ENCODE data around the gene OBSCN.

Gene OBSCN

DNA sequence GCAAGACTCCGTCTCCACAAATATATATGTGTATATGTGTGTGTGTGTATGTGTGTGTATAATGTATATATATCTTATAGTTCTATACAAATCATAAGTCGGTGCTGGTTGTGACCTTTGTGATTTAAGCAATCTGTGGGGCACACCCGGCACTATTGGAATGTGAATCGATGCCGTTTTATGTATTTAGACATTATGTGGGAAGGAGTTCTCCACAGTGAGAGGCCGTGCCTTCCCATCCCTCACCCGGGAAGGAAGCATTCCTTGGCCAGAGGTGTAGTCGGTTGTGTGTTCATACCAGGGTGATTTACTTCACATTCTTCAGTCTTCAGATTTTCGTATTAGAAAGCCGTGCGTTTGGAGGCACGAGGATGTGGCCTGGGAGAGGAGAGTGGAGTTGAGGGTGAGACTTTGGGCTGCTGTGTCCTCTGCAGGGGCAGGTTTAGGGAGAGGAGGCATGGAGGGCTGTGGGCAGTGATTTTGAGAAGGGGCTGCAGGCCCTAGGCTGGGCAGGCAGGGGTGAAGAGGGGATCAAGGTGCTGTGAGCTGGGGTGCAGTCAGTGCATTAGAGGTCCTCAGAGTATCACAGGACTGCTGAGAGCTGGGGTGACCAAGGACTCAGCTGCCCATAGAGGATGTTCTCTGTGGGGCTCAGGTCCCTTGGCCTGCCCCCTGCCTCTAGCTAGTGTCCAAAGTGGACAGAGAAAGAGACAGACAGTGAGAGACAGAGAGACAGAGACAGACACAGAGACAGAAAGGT, 141.0 kb downstream of the OBSCN start:
- no peak for DNase-seq

DNA sequence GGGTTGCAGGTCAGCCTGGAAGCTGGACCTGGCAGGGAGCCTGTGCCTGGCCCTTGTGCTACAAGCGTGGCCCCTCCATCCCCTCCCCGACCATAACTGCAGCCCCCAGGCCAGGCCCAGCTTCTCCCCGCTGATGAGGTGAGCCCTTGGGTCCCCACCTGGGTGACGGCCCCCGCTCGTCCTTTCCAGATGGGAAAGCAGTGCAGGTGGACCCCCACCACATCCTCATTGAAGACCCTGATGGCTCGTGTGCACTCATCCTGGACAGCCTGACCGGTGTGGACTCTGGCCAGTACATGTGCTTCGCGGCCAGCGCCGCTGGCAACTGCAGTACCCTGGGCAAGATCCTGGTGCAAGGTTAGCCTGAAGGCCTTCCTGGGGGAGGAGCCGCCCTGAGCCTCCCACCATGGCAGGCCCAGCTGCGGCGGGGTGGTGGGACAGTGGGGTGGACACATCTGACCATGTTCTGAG, 141.9 kb downstream of the OBSCN start:
- no peak for DNase-seq

DNA sequence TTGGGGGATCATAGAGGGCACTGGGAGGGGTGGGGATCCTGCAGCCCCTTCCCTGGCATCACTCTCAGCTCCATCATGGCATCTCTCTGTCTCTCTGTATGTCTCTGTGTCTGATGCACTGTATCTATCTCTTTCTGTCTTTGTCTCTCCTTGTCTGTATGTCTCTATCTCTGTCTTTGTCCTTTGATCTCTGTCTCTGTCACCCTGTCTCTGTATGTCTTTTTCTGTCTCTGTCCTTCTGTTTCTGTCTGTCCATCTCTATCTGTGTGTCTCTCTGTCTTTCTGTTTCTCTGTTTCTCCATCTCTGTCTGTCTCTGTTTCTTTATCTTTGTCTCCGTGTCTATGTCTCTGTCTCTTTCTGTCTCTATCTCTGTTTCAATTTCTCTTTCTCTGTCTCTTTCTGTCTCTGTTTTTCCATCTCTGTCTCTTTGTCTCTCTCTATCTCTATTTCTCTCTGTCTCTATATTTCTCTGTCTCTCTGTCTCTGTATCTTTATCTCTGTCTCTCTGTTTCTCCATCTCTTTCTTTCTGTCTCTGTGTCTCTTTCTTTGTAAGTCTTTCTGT, 142.4 kb downstream of the OBSCN start:
- DNase-seq: no peak

DNA sequence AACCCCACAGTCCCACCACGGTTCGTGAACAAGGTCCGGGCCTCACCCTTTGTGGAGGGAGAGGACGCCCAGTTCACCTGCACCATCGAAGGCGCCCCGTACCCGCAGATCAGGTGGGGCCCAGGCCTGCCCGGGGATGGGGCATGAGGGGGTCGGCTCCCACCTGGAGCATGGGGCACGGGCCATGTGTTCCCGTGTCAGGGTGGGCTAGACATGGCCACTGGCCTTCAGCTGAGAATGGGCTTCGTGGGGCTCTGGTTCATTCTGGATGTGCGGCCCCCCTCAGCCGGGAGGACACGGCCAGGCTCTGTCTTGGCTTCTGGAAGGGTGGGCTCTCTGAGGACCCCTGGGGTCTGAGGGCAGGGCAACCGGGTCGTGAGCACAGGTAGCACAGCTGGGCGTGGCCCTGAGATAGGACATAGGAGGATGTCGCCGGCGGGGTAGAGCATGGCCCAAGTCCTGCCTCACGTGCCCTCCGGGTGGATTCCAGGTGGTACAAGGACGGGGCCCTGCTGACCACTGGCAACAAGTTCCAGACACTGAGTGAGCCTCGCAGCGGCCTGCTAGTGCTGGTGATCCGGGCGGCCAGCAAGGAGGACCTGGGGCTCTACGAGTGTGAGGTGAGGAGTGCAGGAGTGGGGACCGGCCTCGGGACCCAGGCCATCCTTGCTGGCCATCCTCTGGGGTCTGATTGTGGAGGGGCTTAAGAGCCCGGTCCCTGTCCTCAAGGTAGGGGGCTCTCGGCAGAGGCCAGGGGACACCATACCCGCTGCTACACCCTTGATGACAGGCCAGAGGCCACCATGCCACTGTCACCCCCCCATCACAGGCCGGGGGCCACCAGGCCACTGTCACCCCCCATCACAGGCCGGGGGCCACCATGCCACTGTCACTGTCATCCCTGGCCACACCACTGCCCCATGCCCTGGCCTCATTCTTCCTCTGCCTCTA, 143.3 kb downstream of the OBSCN start:
- DNase-seq: no peak

DNA sequence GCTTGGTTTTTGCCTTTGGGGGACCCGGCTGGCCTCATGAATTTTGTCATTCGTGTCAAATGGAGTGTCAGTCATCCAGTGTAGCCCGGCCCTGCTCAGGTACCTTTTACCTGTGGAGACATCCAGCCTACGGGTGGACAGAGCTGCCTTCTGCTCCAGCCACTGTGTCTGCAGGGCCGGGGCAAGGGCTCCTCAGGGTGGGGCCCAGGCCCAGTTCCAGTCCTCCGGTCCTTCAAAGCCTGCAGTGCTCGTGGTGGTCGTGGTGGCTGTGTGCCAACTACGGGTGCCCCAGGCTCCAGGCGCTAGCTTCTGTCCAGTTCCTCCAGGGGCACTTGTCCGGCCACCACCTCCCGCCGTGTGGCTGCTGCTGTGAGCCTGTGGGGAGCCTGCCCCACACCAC, 144.0 kb downstream of the OBSCN start:
- no peak for DNase-seq

DNA sequence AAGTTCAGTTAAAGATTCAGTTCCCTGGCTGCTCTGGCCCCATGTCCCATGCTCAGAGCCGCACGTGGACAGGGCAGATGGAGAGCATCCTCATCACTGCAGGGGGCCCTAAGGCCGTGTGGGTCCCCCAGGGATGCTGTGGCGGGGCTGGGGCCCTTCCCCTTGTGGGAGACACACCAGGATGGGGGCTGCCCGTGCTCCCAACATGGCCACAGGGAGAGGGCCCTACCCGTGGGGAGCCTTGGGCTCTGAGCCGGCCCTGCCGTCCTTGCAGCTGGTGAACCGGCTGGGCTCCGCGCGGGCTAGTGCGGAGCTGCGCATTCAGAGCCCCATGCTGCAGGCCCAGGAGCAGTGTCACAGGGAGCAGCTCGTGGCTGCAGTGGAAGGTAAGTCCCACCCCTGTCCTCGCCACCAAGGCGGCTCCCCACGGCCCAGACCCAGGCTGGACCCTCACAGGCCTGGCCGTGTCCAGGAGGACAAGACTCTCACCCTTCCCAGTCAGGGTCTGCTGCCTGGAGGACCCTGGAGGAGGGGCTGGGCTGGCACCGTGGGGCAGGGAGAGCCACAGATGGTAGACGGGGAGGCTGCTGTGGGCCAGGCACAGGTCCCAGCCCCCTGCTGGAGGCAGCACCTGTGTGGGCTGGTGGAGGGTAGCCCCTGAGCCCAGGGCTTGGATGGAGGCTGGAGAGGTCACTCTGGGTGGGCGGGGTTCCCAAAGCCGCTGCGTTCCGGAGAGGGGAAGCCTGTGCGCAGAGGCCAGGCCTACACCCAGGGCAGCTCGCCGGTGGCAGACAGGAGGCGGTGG, 145.0 kb downstream of the OBSCN start:
- DNase-seq: no peak

DNA sequence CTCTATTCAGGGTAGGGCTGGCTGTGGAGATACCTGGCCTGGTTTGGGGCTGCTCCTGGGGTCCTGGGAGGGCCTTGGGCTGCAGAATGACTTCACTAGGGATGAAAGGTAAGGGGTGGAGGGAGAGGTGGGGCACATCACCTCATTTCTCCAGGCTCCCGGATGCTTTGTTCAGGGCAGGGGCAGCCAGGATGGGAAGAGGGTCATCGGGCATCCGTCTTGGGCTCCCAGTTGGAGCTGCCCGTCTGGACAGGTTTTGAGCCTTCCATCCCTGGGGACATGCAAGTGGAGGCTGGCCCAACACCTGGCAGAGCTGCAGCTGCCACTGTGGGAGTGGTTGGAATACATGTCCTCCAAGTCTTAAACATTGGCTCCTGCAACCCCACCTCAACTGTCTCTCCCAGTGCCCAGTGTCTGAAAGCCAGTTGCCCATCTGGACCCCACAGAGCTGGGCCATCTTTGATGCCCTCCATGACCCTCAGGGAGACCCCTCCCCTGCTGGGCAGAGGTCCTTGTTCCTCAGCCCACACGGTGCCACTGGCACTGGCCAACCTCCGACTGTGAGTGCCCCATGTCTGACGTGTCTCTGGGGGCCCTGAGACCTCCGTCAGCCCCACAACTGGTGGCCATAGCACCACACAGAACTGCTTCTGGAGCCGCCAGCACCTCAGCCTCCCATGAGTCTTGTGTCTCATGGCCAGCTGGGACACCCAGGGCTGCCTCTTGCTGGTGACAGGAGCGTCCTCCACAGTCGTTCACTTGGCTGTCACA, 145.9 kb downstream of the OBSCN start:
- no peak for DNase-seq

DNA sequence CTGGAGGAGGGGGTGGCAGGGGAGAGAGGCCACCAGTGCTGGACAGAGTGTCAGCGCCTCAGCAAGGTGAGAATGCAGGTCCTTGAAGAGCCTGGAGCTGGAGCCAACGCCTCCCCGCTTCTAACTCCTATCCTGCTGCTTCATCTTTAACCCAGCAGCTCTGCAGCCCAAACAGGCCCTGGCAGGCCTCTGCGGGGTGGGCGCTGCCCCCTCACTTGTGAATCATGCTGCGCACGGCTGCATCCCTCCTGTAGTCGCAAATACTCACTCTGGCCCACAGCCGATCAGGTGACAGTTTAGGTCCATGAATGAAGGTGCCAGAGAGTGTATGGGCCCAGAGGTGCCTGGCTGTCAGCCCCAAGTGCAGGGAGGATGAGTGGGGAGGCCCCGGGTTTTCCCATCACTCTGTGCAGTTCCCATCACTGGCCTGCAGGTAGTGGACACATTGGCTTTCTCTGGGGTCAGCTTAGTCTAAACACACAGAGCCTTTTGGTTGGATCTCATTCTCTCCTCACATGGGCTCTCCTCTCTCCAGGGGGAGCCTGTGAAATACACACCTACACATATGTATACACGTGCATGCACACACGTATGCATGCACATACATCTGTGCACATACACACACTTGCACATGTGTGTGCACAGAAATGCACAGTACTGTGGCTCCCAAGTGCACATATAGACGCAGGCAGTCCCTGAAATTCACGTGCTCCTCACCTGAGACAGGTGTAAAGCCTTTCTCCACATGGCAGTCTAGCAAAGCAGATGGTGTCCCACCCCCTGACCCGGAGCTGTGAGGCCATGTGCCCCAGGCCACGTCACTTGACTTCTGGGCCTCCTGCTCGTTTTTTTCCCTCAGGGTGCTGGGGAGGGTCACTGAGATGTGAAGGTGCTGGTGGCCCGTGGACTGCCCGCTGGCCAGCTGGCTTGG, 146.8 kb downstream of the OBSCN start:
- no peak for DNase-seq

DNA sequence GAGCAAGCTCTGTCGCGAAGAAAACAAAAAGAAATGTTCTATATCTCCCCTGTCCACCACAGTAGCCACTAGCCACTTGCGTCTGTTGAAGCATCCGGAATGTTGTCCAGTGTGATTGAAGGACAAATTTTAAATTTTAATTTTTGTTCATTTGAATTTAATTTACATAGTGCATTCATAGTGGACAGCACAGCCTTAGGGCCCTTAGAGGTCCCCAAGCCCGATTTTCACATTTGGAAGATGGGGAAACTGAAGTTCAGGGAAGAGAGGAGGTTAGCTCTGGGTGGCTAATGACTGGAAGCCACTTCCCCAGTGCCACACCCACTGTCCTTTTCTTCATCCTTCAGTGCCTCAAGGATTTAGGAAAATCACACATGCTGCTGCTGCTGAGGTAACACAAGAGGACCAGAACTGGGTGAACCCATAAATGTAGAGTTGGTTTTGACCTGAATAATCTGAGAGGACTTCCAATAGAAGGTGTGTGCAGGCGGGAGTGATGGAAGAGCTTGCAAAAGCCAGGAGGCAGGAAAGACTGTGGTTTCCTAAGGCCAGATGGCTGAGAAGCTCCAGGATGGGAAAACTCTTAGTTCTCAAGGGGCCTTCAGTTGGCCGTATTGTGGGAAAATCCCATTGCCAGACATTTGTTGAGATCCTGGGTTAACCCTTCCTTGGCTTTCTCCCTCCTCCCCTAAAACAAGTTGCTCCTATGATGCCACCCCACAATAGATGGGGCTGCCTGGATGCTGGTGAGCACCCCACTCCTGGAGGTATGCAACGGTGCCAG, 149.2 kb downstream of the OBSCN start:
- DNase-seq: no peak

DNA sequence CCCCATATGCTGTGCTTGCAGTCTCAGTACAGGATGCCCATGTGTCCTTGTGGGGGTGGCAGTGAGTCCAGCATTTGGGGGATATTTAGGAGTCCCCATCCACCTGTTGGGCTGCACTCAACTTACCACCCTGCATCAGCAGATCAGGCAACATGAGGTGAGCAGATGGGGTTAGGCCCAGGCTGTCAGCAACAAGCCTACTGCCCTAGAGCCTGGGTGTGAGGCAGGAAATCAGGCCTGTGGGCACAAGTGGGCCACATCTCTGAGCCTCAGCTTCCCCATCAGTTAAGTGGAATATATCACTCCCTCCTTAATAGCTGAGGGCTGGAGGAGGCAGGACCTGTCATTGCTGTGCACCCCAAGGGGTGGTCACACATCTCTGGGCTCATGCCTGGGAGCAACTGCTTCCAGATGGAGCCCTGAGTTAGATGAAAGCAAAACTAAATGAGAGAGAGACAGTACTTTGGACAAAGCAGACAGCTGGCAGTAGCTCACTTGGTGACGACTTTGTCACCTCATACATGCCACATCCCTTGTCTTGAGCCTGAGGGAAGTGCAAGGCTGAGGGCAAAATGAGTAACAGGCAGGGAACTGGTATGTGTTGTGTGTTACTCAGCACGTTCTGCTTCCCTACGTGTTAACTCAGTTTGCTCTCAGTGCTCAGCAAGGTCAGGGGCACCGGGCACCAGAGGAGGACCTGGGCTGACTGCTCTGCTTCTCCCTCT, 150.4 kb downstream of the OBSCN start:
- no peak for DNase-seq

DNA sequence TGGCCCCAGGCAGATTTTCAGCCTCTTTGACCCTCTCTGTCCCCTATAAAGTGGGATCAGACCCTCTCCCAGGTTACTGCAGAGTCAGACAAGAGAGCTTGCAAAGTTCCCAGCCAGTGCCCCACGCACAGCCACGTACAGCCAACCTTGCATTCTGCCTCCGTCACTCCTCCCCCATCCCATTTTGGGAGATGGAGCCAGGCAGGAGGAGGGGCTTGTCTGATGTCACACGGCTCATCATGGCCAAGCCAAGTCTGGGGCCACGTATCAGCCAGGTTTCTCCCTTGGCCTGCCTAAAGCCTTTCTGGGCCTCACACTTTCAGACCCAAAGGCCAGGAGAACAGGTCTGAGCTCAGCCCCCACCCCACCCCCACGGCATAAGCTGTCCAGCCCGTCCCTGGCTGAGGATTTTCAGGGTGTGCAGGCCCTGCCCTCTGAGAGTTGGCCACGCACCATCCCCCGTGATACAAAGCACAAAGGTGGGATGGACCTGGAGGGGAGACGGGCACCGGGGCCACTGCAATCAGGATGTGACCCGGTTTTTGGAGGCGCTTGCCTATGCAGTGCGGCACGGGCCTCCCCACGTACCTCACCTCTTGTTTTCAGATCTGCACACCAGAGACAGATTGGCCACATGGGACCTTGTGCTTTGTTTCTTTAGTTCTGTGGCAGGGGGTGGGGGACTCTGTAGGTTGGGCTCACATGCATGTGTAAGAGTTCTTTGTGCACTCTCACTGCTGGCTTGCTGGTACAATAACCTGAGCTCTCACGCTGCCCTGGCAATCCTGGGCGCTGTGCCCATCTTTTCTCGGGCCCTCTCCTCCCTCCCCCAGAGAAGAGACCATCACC, 151.1 kb downstream of the OBSCN start:
- no peak for DNase-seq

DNA sequence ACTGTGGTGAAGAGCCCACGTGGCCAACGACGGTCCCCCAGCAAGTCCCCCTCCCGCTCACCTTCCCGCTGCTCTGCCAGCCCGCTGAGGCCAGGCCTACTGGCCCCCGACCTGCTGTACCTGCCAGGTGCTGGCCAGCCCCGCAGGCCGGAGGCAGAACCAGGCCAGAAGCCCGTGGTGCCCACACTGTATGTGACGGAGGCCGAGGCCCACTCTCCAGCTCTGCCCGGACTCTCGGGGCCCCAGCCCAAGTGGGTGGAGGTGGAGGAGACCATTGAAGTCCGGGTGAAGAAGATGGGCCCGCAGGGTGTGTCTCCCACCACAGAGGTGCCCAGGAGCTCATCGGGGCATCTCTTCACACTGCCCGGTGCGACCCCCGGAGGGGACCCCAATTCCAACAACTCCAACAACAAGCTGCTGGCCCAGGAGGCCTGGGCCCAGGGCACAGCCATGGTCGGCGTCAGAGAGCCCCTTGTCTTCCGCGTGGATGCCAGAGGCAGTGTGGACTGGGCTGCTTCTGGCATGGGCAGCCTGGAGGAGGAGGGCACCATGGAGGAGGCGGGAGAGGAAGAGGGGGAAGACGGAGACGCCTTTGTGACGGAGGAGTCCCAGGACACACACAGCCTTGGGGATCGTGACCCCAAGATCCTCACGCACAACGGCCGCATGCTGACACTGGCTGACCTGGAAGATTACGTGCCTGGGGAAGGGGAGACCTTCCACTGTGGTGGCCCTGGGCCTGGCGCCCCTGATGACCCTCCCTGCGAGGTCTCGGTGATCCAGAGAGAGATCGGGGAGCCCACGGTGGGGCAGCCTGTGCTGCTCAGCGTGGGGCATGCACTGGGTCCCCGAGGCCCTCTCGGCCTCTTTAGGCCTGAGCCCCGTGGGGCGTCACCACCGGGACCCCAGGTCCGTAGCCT, 152.0 kb downstream of the OBSCN start:
- DNase-seq: no peak

DNA sequence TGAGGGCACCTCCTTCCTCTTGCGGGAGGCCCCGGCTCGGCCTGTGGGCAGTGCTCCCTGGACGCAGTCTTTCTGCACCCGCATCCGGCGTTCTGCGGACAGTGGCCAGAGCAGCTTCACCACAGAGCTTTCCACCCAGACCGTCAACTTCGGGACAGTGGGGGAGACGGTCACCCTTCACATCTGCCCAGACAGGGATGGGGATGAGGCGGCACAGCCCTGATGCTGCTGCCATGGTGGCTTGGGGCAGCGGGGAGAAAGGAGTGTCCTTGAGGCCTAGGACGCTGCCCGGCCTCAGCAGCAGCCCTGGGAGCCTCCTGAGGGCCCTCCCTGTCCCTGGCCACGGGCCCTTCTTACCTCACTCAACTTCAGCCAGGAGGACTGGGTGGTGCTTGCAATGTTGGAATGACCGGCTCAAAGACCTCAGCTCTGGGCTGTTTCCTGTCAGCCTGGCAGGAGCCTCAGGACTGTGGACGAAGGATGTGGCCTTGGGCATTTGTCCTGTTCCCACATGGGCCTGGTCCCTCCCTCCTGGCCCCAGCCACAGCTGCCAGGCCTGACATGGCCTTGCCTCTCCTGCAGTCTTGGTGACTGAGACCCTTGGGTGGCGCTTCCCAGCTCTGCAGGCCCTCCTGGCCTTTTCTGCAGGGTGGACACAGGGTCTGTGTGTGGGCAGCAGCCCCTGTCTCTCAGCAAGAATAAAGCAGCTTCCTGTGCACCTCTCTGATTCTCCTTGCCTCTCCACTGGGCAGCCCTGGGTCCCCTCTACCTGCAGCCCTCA, 152.9 kb downstream of the OBSCN start:
- no peak for DNase-seq

DNA sequence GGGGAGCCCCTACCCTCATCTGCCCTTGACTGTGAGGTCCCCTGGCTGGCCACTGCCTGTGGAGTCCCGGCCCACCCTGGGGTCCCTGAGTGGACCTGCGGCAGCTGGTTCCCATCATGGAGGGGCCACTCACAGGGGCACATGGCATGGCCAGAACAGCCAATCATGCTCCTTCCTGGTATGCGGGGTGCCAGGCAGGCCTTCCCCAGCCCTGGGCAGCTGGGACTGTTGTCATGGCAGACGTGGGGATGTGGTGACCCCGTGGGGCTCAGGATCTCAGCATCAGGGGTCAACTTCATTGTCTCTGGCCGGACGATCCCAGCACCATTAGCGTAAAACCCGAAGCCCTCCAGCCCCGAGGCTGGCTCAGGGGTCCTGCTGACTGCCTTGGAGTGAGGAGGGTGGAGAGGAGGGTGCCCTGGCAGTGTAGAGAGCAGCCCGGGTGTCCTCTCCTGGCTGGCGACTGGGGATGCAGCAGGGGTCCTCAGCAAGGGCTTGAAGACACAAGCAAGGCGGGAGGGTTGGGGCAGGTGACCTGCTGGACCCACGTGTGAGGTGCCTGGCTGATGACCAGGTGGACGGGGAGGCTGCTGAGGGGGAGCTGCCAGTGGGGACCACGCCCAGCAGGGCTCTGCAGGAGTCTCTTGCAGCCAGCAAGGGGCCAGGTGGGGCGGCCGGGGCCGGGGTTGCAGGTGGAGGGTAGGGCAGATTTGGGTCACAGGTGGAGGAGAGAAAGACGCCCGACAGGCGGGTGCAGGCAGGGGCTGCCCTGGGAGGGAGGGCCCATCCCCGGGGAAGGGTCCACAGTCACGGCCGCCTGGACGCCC, 153.7 kb downstream of the OBSCN start:
- no peak for DNase-seq

DNA sequence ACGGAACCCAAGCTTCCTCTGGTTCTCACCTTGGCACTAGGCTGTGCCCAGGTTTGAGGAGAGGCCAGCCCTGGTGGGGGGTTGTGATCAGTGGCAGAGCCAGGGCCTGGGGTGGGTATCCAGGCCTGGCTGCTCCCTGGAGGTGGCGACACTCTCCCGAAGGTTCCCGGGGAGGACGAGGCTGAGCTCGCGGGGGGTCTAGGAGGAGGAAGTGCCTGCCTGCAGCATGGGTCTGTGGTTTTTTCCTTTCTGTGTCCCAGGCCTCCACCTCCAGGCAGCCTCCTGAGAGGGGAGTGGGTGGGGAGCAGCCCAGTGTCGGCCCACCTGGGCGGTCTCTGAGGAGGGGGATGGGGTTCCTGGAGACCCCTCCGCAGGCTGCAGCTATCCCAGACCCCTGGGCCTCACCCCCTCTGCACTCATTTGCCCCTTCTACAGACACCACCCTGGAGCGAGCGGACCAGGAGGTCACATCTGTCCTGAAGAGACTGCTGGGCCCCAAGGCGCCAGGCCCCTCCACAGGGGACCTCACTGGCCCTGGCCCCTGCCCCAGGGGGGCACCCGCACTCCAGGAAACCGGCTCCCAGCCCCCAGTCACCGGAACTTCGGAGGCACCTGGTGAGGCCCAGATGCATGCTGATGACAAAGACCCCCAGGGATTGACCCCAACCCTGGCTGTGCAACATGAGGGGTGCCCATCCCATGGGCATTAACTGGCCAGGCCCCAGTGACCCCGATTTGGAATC, 154.5 kb downstream of the OBSCN start:
- no peak for DNase-seq
